IPS-18c (cell line): ENCODE data around the gene POLDIP2.
A peak's percentile ranks its signal among the peaks of the same experiment; 100 is the strongest.

ENCODE experiments used
- H3K4me3 ChIP-seq: 2 replicates; pipeline ENCODE4 v1.7.0; 2013; ENCODE audit warnings: low read depth, mild to moderate bottlenecking, low read length, moderate library complexity; ENCODE audit not compliant: insufficient read depth
- H3K9me3 ChIP-seq: one replicate; pipeline ENCODE4 v1.6.1; 2013; ENCODE audit warnings: mild to moderate bottlenecking, low read length, moderate library complexity; ENCODE audit not compliant: control insufficient read depth, insufficient read depth

POLDIP2 gene

GRCh38 chr17:28394337-28395116, 37.2 kb upstream of the POLDIP2 start:
- Histone ChIP-seq H3K4me3 (no peak overlapping the region), H3K9me3 (no peaks in the 10 kb centered on the region)

GRCh38 chr17:28392491-28392890, 35.2 kb upstream of the POLDIP2 start:
- Histone ChIP-seq H3K4me3 (no peak overlapping the region), H3K9me3 (no peaks in the 10 kb centered on the region)

- no peaks in the 10 kb centered on the region for H3K9me3 ChIP-seq
Observed at GRCh38 chr17:28391401-28391800, 34.1 kb upstream of the POLDIP2 start.

GRCh38 chr17:28390984-28391383, 33.7 kb upstream of the POLDIP2 start:
- H3K9me3 ChIP-seq = no peaks in the 10 kb centered on the region

More at GRCh38 chr17:28391401-28391800, 34.1 kb upstream of the POLDIP2 start:
- no peak overlapping the region for H3K4me3 ChIP-seq

GRCh38 chr17:28390563-28390962, 33.2 kb upstream of the POLDIP2 start:
- Histone ChIP-seq H3K9me3 (no peaks in the 10 kb centered on the region), H3K4me3 (no peak overlapping the region)

More at GRCh38 chr17:28390984-28391383, 33.7 kb upstream of the POLDIP2 start:
- H3K4me3 ChIP-seq = no peak overlapping the region

GRCh38 chr17:28390141-28390540, 32.8 kb upstream of the POLDIP2 start:
- Histone ChIP-seq H3K4me3 (no peak overlapping the region), H3K9me3 (no peaks in the 10 kb centered on the region)

- no peak overlapping the region for H3K4me3 ChIP-seq
- H3K9me3 ChIP-seq = no peaks in the 10 kb centered on the region
Observed at GRCh38 chr17:28388106-28388505, 30.8 kb upstream of the POLDIP2 start.

GRCh38 chr17:28386391-28386790, 29.1 kb upstream of the POLDIP2 start:
- Histone ChIP-seq H3K9me3 (no peaks in the 10 kb centered on the region), H3K4me3 (no peak overlapping the region)

- no peak overlapping the region for H3K4me3 ChIP-seq
Observed at GRCh38 chr17:28385406-28385805, 28.1 kb upstream of the POLDIP2 start.

GRCh38 chr17:28385037-28385400, 27.7 kb upstream of the POLDIP2 start:
- Histone ChIP-seq H3K9me3 (no peaks in the 10 kb centered on the region), H3K4me3 (peak overlapping the region; percentile 63)

More at GRCh38 chr17:28385406-28385805, 28.1 kb upstream of the POLDIP2 start:
- H3K9me3 ChIP-seq = no peaks in the 10 kb centered on the region

GRCh38 chr17:28384281-28385036, 27.1 kb upstream of the POLDIP2 start:
- Histone ChIP-seq H3K4me3 (peak overlapping the region; percentile 63), H3K9me3 (no peaks in the 10 kb centered on the region)

GRCh38 chr17:28381141-28381825, 24.0 kb upstream of the POLDIP2 start:
- Histone ChIP-seq H3K4me3 (peak overlapping the region; percentile 42), H3K9me3 (no peaks in the 10 kb centered on the region)

- Histone ChIP-seq H3K4me3 (no peak overlapping the region), H3K9me3 (no peaks in the 10 kb centered on the region)
Observed at GRCh38 chr17:28379814-28380801, 22.8 kb upstream of the POLDIP2 start.

GRCh38 chr17:28372945-28373274, 15.6 kb upstream of the POLDIP2 start:
- peak overlapping the region; percentile 70; the same call in 1 of the 2 replicates for H3K4me3 ChIP-seq

GRCh38 chr17:28372203-28372944, 15.0 kb upstream of the POLDIP2 start:
- Histone ChIP-seq H3K9me3 (peaks cover 2% of the 10 kb centered on the region), H3K4me3 (peak overlapping the region; percentile 70)

More at GRCh38 chr17:28372945-28373274, 15.6 kb upstream of the POLDIP2 start:
- peaks cover 2% of the 10 kb centered on the region for H3K9me3 ChIP-seq
